CD4-positive, CD25-positive, alpha-beta regulatory T cell (primary cell): ENCODE data around the gene DEF6. TPM values are rescaled to one million over a fixed set of nuclear protein-coding genes. Genes with fewer than 3 reads are reported as not detected.
A peak's percentile ranks its signal among the peaks of the same experiment; 100 is the strongest.

Experiments used
- ATAC-seq, 2 donors: fragments of 150-1000 bp; cut with Tn5 transposase; one replicate each; pipeline ENCODE4 v1.10.0; 2021; ENCODE audit warnings: low read depth in 2 of 2, moderate number of reproducible peaks in 2 of 2, moderate library complexity in 1 of 2
- DNase-seq, 3 donors: peaks; one replicate each; pipeline versions ENCODE4 v3.0.0 to v3.0.0-alpha.2; 2012 to 2022; ENCODE audit warnings: mixed read lengths in 1 of 3
- H3K27ac ChIP-seq: one replicate; pipeline ENCODE4 v1.7.0; 2013; ENCODE audit warnings: mild to moderate bottlenecking, low read length; ENCODE audit not compliant: insufficient read depth, poor library complexity, severe bottlenecking
- H3K27me3 ChIP-seq: one replicate; pipeline ENCODE4 v1.7.0; 2013; ENCODE audit warnings: low read length; ENCODE audit not compliant: control insufficient read depth, insufficient read depth
- H3K36me3 ChIP-seq: one replicate; pipeline ENCODE4 v1.7.0; 2013; ENCODE audit warnings: mild to moderate bottlenecking, low read length, moderate library complexity; ENCODE audit not compliant: control insufficient read depth, insufficient read depth
- H3K4me1 ChIP-seq: 2 replicates; pipeline ENCODE4 v1.7.0; 2013; ENCODE audit warnings: mild to moderate bottlenecking, low read length; ENCODE audit not compliant: insufficient read depth, control insufficient read depth, poor library complexity, severe bottlenecking
- H3K4me3 ChIP-seq: one replicate; pipeline ENCODE4 v1.7.0; 2013; ENCODE audit warnings: low read depth, mild to moderate bottlenecking, low read length, moderate library complexity
- H3K9me3 ChIP-seq, 2 experiments: 1 replicate in 1 of 2; 2 replicates in 1 of 2; pipeline ENCODE4 v1.7.0; 2013; ENCODE audit warnings: low read length in 2 of 2, mild to moderate bottlenecking in 1 of 2, moderate library complexity in 1 of 2; ENCODE audit not compliant: control insufficient read depth in 2 of 2
- H3K27ac Mint-ChIP-seq, 3 donors: one replicate each; pipeline ENCODE4 v1.8.0; 2020 to 2022; ENCODE audit warnings: mild to moderate bottlenecking in 3 of 3, mixed read lengths in 3 of 3, moderate library complexity in 2 of 3
- H3K27me3 Mint-ChIP-seq: one replicate; pipeline ENCODE4 v1.8.0; 2022; ENCODE audit warnings: mild to moderate bottlenecking, mixed read lengths
- H3K36me3 Mint-ChIP-seq: one replicate; pipeline ENCODE4 v1.8.0; 2020; ENCODE audit warnings: mixed read lengths
- H3K4me1 Mint-ChIP-seq, 4 donors: one replicate each; pipeline ENCODE4 v1.8.0; 2020 to 2022; ENCODE audit warnings: mixed read lengths in 4 of 4, mild to moderate bottlenecking in 1 of 4
- H3K4me3 Mint-ChIP-seq, 4 donors: one replicate each; pipeline ENCODE4 v1.8.0; 2020 to 2022; ENCODE audit warnings: mild to moderate bottlenecking in 4 of 4, mixed read lengths in 4 of 4, moderate library complexity in 3 of 4
- H3K9me3 Mint-ChIP-seq, 7 donors: one replicate each; pipeline ENCODE4 v1.8.0; 2020 to 2022; ENCODE audit warnings: mixed read lengths in 7 of 7, mild to moderate bottlenecking in 3 of 7, moderate library complexity in 2 of 7
- polyA plus RNA-seq, 4 donors: library from polyadenylated mRNA; unstranded; fragments of 300-500 nt; fragmentation: Illumina TruSeq; gene quantifications; one replicate each; pipeline ENCODE4 v1.2.3, GENCODE V29; 2021
- total RNA-seq: library from RNA; stranded (reverse); gene quantifications from one replicate; pipeline ENCODE4 v1.2.3, GENCODE V29; 2022

Gene DEF6
- total RNA-seq (247 TPM), polyA plus RNA-seq (100 to 1,000 TPM; 134 to 142 (median 139) TPM)

DNA sequence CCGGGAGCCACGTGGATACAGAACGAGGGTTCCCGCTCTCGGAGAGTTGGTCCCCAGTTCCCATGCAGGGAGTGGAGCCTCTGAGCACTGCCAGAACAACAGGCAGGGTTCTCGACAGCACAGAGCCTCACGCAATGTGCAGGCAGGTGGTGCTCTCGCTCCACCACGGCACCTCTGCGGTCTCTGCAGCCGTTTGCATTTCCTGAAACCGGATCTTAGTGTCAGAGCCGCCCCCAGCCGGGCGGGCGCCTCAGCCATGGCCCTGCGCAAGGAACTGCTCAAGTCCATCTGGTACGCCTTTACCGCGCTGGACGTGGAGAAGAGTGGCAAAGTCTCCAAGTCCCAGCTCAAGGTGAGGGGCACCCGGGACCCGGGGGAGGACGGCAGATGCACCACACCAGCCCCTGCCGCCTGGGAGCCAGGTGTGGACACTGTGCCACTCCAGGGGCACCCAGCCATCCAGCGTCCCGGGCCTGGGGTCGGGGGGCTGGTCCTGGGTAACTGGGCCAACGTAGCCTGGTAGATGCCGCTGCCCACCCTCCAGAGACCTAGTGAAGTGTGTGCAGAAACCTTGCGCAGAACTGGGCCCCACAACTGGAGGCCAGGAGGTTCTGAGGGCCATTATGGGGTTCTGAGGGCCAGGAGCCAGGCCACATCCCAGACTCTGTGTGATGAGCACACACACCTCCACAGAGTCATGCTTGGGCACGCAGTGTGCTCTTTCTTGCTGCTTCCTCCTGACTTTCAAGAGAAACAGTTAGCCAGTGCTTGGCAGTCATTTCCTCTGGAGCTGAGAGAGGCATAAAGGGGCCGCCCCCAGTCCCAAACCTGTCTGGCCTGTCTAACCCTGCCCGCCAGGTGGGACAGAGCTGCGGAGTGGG lies at the start of gene DEF6:
DEF6 (plus strand) TSS at position 218 of the 881 bp plus-strand sequence; CDS start at position 257, 39 bp downstream.
- H3K9me3 Mint-ChIP-seq, result no peaks in the 10 kb centered on the region
- DNase-seq, result peak; percentile 80 to 94 (median 87)
- Histone ChIP-seq H3K36me3 (peaks cover 16% of the 10 kb centered on the region), H3K27me3 (no peaks in the 10 kb centered on the region), H3K27ac (peak within 1 kb of the TSS; percentile 85), H3K4me1 (peaks cover 57% of the 10 kb centered on the region), H3K9me3 (no peaks in the 10 kb centered on the region), H3K4me3 (peak within 1 kb of the TSS; percentile 96)
- H3K4me3 Mint-ChIP-seq, result peak within 1 kb of the TSS; percentile 93 to 96 (median 95)
- H3K27ac Mint-ChIP-seq, result peak within 1 kb of the TSS; percentile 96 to 99 (median 97)
- peaks cover 4 to 53% (median 38%) of the 10 kb centered on the region in 4 donors for H3K4me1 Mint-ChIP-seq
- peaks cover 13% of the 10 kb centered on the region for H3K36me3 Mint-ChIP-seq
- ATAC-seq, result peak; percentile 80 to 85
- H3K27me3 Mint-ChIP-seq, result no peaks in the 10 kb centered on the region

DNA sequence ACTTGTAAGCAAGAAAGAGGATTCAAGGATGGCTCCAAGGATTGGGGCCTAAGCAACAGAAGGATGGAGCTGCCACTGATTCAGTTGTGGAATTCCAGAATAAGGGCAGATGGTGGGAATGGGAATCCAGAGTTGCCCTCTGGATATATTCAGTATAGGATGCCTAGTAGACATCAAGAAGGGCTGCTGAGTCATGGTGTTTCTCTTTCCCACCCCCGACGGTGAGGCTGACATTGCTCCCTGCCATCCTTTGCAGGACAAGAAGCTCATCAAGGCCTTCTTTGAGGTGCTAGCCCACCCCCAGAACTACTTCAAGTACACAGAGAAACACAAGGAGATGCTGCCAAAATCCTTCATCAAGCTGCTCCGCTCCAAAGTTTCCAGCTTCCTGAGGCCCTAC lies 49.3 kb upstream of the DEF6 start:
- ATAC-seq (no peak), DNase-seq (peak in 1 of 3 donors; percentile 24)
- H3K36me3 ChIP-seq, result no peaks in the 10 kb centered on the region
- H3K4me1 Mint-ChIP-seq, result peaks cover 6 to 22% (median 15%) of the 10 kb centered on the region in 4 donors
- peak overlapping the region in 1 of 4 donors; percentile 5 for H3K4me3 Mint-ChIP-seq
- H3K27me3 Mint-ChIP-seq, result no peaks in the 10 kb centered on the region
- H3K27ac Mint-ChIP-seq, result peak overlapping the region in 2 of 3 donors; percentile 42 to 81
- H3K9me3 ChIP-seq, result no peaks in the 10 kb centered on the region
- H3K4me3 ChIP-seq, result no peak overlapping the region
- no peak overlapping the region for H3K27ac ChIP-seq
- H3K27me3 ChIP-seq, result no peaks in the 10 kb centered on the region
- peaks cover 10% of the 10 kb centered on the region for H3K4me1 ChIP-seq
- H3K9me3 Mint-ChIP-seq, result no peaks in the 10 kb centered on the region
- H3K36me3 Mint-ChIP-seq, result peaks cover 26% of the 10 kb centered on the region

DNA sequence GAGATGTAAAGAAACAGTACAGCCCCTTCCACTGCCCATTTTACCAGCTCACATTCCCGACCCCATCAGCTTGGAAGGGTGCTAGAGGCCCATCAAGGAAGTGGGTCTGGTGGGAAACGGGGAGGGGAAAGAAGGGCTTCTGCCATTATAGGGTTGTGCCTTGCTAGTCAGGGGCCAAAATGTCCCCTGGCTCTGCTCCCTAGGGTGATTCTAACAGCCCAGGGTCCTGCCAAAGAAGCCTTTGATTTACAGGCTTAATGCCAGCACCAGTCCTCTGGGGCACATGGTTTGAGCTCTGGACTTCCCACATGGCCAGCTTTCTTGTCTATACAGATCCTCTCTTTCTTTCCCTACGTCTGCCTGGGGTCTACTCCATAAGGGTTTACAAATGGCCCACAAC lies 48.7 kb upstream of the DEF6 start:
- H3K36me3 Mint-ChIP-seq, result peaks cover 28% of the 10 kb centered on the region
- H3K36me3 ChIP-seq, result no peaks in the 10 kb centered on the region
- H3K27me3 Mint-ChIP-seq, result no peaks in the 10 kb centered on the region
- ATAC-seq (no peak), DNase-seq (no peak)
- H3K9me3 ChIP-seq, result no peaks in the 10 kb centered on the region
- H3K4me1 ChIP-seq, result peaks cover 10% of the 10 kb centered on the region
- H3K4me3 Mint-ChIP-seq, result no peak overlapping the region
- no peaks in the 10 kb centered on the region for H3K9me3 Mint-ChIP-seq
- H3K4me1 Mint-ChIP-seq, result peaks cover 6 to 27% (median 16%) of the 10 kb centered on the region in 4 donors
- no peak overlapping the region for H3K27ac ChIP-seq
- H3K27ac Mint-ChIP-seq, result peak overlapping the region in 2 of 3 donors; percentile 81 to 87
- no peaks in the 10 kb centered on the region for H3K27me3 ChIP-seq
- no peak overlapping the region for H3K4me3 ChIP-seq

GRCh38 chr6:35251949-35252348 lies 45.7 kb upstream of the DEF6 start:
- H3K4me1 ChIP-seq, result peaks cover 10% of the 10 kb centered on the region
- peaks cover 13% of the 10 kb centered on the region for H3K36me3 Mint-ChIP-seq
- DNase-seq (no peak), ATAC-seq (no peak)
- no peaks in the 10 kb centered on the region for H3K27me3 Mint-ChIP-seq
- no peak overlapping the region for H3K27ac Mint-ChIP-seq
- no peak overlapping the region for H3K4me3 Mint-ChIP-seq
- peaks cover 6 to 28% (median 17%) of the 10 kb centered on the region in 4 donors for H3K4me1 Mint-ChIP-seq
- H3K27me3 ChIP-seq, result no peaks in the 10 kb centered on the region
- no peaks in the 10 kb centered on the region for H3K9me3 ChIP-seq
- no peak overlapping the region for H3K4me3 ChIP-seq
- H3K9me3 Mint-ChIP-seq, result no peaks in the 10 kb centered on the region
- no peak overlapping the region for H3K27ac ChIP-seq
- H3K36me3 ChIP-seq, result no peaks in the 10 kb centered on the region

DNA sequence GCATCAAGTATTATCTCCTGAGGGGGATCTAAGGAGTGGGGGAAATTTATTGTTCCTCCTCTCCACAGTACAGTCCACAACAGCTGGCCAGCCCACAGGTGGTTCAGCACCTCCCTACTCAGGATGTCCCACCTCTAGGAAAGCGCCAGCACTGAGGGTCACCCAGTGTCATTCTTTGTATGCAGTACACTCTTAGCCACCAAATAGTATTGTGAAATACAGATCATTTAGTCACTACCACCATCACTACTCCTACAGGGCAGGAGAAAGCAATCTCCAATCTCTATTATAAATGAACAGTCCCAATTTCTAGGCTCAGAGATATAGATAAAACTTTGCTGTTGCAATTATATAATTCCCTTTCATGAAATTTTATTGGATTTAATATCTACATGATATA lies 44.4 kb upstream of the DEF6 start:
- Mint-ChIP-seq H3K4me3 (no peak overlapping the region), H3K27ac (peak overlapping the region in 1 of 3 donors; percentile 52), H3K36me3 (peaks cover 13% of the 10 kb centered on the region), H3K27me3 (no peaks in the 10 kb centered on the region), H3K4me1 (peaks cover 5 to 26% (median 15%) of the 10 kb centered on the region in 4 donors), H3K9me3 (no peaks in the 10 kb centered on the region)
- no peaks in the 10 kb centered on the region for H3K36me3 ChIP-seq
- no peaks in the 10 kb centered on the region for H3K27me3 ChIP-seq
- no peak overlapping the region for H3K4me3 ChIP-seq
- H3K4me1 ChIP-seq, result peaks cover 7% of the 10 kb centered on the region
- H3K27ac ChIP-seq, result no peak overlapping the region
- DNase-seq (no peak), ATAC-seq (no peak)
- no peaks in the 10 kb centered on the region for H3K9me3 ChIP-seq

GRCh38 chr6:35258336-35258735 lies 39.3 kb upstream of the DEF6 start:
- ATAC-seq, result no peak
- peak overlapping the region; percentile 82 to 100 (median 99) for H3K27ac Mint-ChIP-seq
- Histone ChIP-seq H3K27ac (peak overlapping the region; percentile 97), H3K36me3 (no peaks in the 10 kb centered on the region), H3K4me1 (peaks cover 32% of the 10 kb centered on the region), H3K27me3 (no peaks in the 10 kb centered on the region), H3K4me3 (peak overlapping the region; percentile 77), H3K9me3 (no peaks in the 10 kb centered on the region)
- peak overlapping the region; percentile 93 to 97 (median 97) for H3K4me3 Mint-ChIP-seq
- no peaks in the 10 kb centered on the region for H3K9me3 Mint-ChIP-seq
- H3K4me1 Mint-ChIP-seq, result peaks cover 16 to 54% (median 42%) of the 10 kb centered on the region in 4 donors
- no peak for DNase-seq
- H3K36me3 Mint-ChIP-seq, result peaks cover 7% of the 10 kb centered on the region
- H3K27me3 Mint-ChIP-seq, result no peaks in the 10 kb centered on the region

DNA sequence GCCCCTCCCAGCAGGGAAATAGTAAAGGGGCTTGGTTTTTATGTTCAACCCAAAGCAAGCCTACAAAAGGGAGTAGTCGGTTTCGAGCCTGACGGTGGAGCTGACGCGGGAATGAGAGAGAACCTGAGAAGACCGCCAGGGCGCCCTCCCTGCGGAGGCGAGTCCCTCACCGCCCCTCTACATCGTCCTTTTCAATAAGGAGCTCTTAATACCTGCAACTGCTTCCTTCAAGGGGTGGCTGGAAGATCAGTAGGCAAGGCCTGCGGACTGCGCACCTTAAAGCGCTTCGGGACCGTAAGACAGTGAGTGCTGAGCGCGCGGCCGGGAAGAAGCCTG lies 38.8 kb upstream of the DEF6 start:
- Histone ChIP-seq H3K27me3 (no peaks in the 10 kb centered on the region), H3K4me1 (peaks cover 32% of the 10 kb centered on the region), H3K36me3 (no peaks in the 10 kb centered on the region), H3K9me3 (no peaks in the 10 kb centered on the region), H3K4me3 (peak overlapping the region; percentile 77), H3K27ac (peak overlapping the region; percentile 97)
- H3K36me3 Mint-ChIP-seq, result peaks cover 3% of the 10 kb centered on the region
- no peaks in the 10 kb centered on the region for H3K9me3 Mint-ChIP-seq
- DNase-seq (no peak), ATAC-seq (peak; percentile 6 to 12)
- no peaks in the 10 kb centered on the region for H3K27me3 Mint-ChIP-seq
- H3K27ac Mint-ChIP-seq, result peak overlapping the region; percentile 82 to 100 (median 99)
- H3K4me3 Mint-ChIP-seq, result peak overlapping the region; percentile 93 to 97 (median 97)
- H3K4me1 Mint-ChIP-seq, result peaks cover 17 to 57% (median 42%) of the 10 kb centered on the region in 4 donors
